NCI-H187 treated with DMSO at 0.1 percent for 48 hours (cell line): ENCODE data around the gene ADA.
"Not testable (repeated sequence)": the region's sequence is repeated elsewhere in the genome, so short reads cannot be mapped to it uniquely, and the experiment has no call there.

Experiments used
- DNase-seq: peaks from one replicate; lab custom pipeline; 2025; lab: John Stamatoyannopoulos, UW

Gene ADA

DNA sequence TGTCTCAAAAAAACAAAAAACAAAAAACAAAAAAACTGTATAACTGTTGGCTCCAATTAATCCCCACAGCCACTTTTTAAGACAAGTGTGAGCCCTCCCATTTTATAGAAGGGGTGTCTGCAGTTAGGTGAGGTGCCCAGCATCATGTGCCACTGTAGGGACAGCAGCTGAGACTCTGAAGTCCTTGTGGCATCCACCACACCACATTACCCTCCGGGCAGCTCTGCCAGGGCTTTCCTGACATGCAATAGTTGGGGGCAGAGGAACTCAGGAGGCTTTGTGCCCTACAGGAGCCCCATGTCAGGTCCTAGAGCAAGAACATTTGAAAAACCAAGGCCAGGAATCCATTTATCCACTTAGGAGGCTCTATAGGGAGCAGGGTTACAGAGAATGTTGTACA, 51.8 kb downstream of the ADA start:
- DNase-seq, result no peak

DNA sequence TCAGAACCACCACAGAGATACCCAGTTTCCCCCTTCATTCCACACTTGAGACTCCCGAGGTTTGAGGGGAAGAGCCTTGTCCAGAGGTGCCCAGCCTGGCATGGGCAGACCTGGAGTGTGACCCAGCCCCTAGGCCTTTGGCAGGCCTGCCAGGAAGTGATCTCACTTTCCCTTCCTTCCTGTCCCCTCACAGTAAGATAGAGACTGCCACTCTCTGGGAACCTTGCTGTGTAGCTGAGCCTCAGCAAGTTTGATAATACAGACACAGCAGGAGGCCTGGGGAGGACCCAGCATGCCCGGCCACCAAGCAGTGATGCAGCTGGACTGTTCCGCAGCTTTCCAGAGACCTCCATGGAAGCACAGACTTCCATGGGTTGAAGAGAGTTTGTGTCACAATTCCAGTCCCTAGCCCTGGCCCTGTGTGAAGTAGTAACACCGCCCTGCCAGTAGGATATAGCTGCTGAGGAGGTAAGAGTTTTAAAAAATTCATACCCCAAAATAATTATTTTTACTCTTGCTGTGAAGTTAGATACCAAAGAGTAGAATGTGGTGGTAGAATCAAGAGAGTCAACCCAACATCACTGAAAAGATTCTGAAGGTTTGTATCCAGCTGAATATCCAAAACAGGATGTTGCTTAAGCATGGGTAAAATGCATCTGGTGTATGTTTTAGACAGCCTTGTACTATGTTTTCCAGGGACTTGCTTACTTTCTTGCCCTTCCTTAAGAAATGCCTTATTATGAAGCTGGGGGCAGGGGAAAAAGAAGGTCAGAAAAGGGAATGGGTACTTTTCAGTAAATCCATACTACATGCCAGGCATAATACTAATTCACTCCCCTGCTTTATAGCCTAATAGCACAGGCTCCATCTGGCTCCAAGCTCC, 52.8 kb downstream of the ADA start:
- DNase-seq, result no peak

- no peak for DNase-seq
Observed at GRCh38 chr20:44597930-44598329, 53.6 kb downstream of the ADA start.

GRCh38 chr20:44597516-44597915, 54.0 kb downstream of the ADA start:
- no peak for DNase-seq

DNA sequence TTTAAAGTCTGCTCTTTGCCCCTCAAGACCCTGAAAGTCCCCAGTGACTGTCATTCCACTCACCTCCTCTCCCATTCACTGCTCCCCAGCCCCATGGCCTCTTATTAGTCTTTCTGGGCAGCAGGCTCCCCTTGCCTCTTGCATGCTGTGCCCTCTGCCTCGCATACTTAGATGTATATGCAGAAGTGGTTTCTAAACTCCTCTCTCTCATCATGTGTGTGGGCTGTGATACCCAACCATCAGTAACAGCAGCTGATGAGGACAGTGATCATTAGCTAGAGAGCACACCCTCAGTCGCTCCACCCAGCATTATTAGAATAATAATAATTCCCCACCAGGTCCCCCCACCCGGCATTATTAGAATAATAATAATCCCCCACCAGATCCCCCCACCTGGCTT, 54.6 kb downstream of the ADA start:
- DNase-seq, result no peak

DNA sequence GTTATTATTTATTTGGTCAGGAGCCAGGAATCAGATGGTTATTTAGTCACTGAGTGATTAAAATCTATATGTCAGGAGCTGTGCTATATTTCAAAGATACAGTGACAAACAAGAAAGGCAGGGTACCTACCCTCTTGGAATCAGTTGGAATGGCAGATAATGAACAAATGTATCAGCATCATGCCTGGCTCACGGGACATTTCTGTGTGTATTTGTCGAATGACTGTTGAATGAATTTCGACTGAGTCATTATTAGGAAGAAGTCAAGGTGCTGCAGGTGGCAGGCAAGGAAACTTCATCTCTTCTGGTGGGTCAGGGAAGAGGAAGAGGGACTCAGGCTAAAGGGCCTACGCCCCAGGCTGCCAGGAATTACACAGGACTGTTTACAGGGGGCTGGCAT, 55.5 kb downstream of the ADA start:
- no peak for DNase-seq

DNA sequence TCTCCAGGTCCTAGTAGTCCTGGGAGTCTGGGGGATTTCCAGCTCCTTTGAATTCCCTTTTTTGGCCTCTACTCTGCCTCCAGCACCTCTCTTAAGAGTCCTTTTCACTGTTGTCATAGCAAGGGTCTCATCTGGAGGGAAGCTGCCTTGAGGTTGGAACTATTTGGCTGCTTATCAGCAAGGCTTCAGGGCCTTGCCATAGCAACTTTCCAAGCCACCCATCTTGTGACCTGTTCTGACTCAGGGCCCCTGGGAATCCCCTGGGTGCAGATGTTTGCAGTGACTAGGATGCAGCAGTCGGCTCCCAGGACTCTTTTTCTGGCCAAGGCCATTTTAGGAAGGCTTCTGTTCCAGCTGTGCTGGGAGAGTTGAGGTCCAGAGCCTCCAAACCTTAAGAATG, 56.8 kb downstream of the ADA start:
- no peak for DNase-seq

DNA sequence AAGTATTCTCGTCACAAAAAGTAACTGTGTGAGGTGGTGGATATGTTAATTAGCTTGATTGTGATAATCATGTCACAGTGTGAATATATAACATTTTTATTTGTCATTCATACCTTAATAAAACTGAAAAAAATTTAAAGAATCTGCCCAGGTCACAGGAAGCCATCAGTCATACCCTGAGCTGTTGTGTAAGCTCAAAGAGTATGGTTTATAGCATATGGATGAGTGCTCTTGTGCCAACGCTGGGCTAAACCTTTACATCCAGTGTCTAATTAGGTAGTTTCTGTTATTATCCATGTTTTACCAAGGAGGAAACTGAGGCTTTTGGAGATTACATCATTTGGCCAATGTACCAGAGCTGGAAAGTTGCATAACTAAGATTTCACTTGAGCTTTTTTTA, 57.7 kb downstream of the ADA start:
- DNase-seq, result no peak

DNA sequence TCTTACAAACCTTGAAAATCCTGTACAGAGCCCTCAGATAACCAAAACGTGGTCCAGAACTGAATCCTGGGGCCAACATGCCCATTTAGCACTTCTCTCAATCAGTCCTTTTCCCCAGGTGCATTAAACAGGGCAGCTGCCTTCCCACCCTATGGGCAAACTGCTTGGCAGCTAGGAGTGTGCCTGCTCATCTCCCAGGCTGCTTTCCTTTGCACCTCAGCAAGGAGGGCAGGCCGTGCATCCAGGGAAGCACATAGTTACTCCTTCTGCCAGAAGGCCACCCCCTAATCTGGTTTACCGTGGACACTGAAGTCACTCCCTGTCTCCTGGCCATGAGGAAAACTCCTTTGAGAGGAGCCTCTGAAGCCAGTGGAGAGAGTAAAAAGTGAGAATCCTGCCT, 59.1 kb downstream of the ADA start:
- no peak for DNase-seq

DNA sequence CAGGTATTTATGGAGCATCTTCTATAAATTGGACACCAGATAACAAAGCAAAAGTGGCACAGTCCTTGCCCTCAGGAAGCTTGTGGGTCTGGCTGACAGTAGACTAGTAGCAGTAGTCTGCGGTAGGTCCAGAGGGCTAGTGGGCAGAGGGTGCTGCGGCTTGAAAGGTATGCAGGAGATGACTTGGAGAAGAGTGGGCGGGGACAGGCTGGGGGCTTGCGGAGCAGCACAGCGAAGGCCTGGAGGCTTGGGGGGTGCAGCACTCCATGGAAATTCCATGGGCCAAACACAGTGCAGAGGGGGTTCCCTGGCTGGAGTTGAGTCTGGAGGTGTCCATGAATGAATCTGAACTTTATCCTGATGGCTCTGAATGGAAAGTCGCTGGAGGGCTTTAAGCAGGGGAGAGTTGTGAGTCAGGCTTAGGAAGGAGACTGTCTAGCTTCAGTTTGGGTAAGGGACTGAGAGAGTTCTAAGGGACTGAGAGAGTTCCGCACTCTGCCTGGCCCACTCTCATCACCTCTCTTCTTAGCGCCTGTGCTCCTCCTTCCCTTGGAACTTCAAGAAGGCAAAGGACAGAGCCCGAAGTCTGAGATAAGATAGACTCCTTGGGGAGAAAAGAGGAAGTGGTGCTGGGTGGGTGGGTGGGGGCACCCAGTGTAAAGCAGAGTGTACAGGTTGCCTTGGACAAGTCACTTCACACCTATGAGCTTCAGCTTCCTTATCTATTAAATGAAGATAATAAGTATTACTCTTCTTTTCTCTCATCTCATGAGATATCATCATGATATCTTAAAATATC, 60.3 kb downstream of the ADA start:
- DNase-seq, result no peak

DNA sequence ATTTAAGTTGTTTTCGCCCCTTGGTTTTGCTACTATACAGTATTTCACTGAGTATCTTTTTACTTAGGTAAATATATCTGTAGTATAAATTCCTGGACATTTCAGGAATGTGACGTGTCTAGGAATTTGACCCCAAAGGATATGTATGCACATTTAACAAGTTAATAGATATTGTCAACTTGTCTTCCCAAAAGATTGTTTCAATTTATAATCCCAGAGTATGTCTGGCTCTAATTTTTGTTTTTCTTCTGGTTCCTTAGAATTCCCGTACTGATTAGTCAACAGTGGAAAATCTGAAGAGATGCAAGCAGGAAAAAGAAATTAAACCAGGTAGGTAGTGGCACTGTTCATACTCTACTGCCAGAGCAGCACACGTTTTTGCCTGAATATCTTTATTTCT, 62.0 kb downstream of the ADA start:
- DNase-seq, result no peak

GRCh38 chr20:44588321-44588720, 63.2 kb downstream of the ADA start:
- DNase-seq, result not testable (repeated sequence)

- no peak for DNase-seq
Observed at GRCh38 chr20:44587035-44587980, 64.2 kb downstream of the ADA start.

- no peak for DNase-seq
Observed at GRCh38 chr20:44586289-44586911, 65.1 kb downstream of the ADA start.

DNA sequence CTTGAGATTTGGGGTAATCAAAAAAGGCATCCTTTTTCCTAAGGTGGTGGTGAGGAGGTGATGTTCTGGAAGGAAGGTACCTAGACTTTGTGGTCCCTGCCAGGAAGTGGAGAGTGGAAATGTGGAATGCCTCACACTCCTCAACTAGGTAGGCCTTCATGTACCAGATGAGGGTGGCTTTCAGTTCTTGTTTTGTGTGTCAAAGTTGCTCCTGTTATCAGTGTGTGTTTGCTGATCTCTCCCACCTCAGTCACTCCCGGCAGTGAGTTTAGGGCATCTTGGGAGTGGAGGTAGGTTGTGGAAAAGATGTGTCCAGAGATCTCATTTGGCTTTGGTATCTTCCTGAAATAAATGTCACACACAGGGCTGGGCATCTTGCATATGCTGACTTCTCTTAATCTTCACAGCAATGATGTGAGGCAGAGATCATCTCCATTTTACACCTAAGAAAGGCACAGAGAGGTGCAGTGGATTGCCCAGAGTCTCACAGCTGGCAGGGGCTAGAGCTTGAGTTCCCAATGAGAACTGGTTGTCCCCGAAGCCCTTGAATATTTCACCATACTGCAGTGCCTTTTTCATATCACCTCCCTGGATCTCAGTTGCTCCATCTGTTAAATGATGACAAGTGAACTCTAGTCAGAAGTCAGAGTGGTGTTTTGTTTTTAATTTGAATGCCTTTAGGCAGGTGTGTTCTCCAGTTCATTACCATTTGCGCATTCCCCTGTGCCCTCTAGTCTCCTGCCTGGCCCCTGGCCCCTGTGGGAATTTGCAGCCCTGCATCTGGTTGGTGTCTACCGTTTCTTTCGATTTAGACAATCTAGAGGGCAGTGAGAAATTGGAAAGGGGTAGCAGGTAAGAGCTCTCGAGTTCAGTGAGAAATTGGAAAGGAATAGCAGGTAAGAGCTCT, 66.2 kb downstream of the ADA start:
- peak; percentile 93 for DNase-seq

DNA sequence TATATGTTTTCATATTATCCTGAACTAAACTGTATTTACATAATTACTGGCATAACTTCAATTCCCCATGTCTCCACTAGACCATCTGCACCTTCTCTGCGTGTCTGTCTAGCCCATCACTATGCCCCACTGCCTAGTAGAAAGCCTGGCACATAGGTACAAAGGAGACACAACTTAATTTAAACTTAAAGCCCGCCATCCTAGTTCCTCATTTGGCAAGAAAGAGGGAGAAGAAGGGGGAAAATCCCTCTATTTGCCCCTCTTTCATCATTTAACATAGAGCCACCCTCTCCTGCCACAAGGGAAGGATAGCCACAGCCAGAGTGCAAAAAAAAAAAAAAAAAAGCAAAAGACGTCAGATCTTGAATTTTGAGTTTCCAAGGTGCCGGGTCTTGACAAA, 67.3 kb downstream of the ADA start:
- DNase-seq, result no peak

DNA sequence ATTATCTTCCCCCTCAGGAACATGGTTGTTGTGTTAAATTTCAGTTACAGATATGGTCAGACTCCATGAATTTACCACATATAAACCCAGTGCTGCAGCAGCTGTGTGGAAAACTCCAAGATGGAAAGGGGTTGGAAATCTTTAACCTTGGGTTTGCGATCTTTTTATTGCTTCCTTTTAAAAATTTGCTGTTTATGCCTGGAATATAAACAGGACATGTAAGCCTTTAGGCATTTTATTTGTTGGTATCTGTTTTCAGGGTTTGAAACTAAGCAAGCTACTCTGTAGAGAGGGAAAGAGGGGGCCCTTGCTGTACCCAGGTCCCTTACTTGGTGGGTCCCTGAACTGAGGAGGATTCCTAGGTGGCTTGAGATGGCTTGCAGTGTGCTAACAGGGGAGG, 68.3 kb downstream of the ADA start:
- DNase-seq, result no peak

DNA sequence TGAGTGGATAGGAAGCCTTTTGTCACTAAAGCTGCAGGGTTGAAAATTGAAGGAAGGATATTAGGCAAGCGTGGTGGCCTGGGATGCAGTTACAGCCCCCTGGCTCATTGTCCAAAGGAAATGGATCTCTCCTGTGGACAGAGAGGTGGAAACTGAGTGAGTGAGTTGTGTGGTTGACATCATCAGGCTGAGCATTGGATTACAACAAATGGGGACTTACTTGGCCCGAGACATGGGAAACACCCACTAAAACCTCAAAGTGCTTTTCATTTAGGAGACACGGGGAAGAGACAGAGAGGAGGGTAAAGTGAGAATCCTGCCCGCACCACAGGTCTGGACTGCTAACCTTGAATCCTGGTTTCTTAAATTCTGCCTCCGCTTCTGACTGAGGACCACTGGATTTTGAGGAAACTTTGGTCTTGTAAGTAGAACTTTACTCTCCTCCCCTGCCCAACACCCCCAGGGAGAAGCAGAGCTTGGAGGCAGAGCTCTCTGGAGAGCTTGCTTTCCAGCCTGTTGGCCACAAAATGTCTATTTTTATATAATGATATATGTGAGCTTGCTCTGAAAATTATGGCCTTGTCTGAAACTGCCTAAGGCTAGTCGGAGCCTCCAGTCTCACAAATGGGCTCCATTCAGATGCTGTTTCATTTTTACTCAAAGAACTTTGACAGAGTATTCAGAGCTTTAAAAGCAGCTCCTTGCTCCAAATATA, 69.0 kb downstream of the ADA start, which contains the start of gene PKIG:
PKIG (plus strand) TSS at position 269 of the 715 bp plus-strand sequence. CDS start 31,978 bp downstream, outside the sequence.
- DNase-seq, result no peak

DNA sequence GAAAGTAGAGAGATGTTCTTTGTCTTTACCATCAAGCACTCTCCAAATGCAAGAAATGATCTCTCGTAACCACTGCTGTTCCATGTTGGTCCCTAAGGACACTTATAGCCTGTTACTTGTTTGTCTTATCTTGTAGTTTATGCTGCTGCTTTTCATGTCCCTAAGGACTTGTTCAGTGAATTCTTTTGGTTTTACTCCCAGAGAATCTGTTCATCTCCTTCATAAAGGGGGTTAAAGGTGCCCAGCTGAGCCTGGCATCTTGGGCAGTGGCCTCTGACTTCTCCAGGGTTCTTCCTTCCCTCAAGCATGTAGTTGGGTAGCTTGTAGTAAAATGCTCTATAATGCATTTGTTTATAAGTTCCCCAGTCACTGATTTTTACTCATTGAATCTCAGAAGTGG, 70.0 kb downstream of the ADA start:
- peak; percentile 35 for DNase-seq
